Spleen (tissue), 11 donors: Measurements from ENCODE around the gene CDH13. TPM values are rescaled to one million over a fixed set of nuclear protein-coding genes. Genes with fewer than 3 reads are reported as not detected.

Source experiments
- DNase-seq: peaks from one replicate; pipeline ENCODE4 v3.0.0-alpha.2; 2020
- H3K27ac ChIP-seq, 8 donors: fragments of 200-600 bp; sonication (generic) in 7 of 8; 1 replicate in 4 of 8; 2 replicates in 4 of 8; pipeline versions ENCODE4 v1.5.0 to v1.8.0; 2016 to 2021; ENCODE audit warnings: inconsistent platforms in 4 of 8, mild to moderate bottlenecking in 4 of 8, moderate library complexity in 1 of 8
- H3K27me3 ChIP-seq, 7 donors: fragments of 200-600 bp; sonication (generic) in 6 of 7; replicated peaks in 1 of 7; 1 replicate in 4 of 7; 2 replicates in 3 of 7; pipeline versions ENCODE4 v1.5.0 to v1.8.0; 2016 to 2021; ENCODE audit warnings: inconsistent platforms in 3 of 7, mild to moderate bottlenecking in 1 of 7
- H3K36me3 ChIP-seq, 6 donors: fragments of 200-600 bp; sonication (generic) in 5 of 6; 1 replicate in 4 of 6; 2 replicates in 2 of 6; pipeline versions ENCODE4 v1.5.0 to v1.8.0; 2016 to 2021; ENCODE audit warnings: inconsistent platforms in 2 of 6
- H3K4me1 ChIP-seq, 6 donors: fragments of 200-600 bp; sonication (generic) in 5 of 6; 1 replicate in 3 of 6; 2 replicates in 3 of 6; pipeline versions ENCODE4 v1.5.0 to v1.8.0; 2016 to 2021; ENCODE audit warnings: inconsistent platforms in 3 of 6
- H3K4me3 ChIP-seq, 8 donors: fragments of 200-600 bp; sonication (generic) in 7 of 8; 1 replicate in 4 of 8; 2 replicates in 4 of 8; pipeline versions ENCODE4 v1.5.0 to v1.8.0; 2016 to 2021; ENCODE audit warnings: inconsistent platforms in 4 of 8, mild to moderate bottlenecking in 4 of 8, moderate library complexity in 2 of 8
- H3K9me3 ChIP-seq, 8 donors: fragments of 200-600 bp; sonication (generic) in 7 of 8; 1 replicate in 4 of 8; 2 replicates in 4 of 8; pipeline versions ENCODE4 v1.5.0 to v1.8.0; 2016 to 2021; ENCODE audit warnings: inconsistent platforms in 4 of 8
- POLR2A ChIP-seq, 3 donors: fragments of 450-650 bp; IDR thresholded peaks; one replicate each; pipeline ENCODE4 v1.5.1; 2017; ENCODE audit warnings: antibody characterized with exemption in 3 of 3, mild to moderate bottlenecking in 1 of 3
- POLR2AphosphoS5 ChIP-seq, 3 donors: sonication (generic); formaldehyde crosslinking; IDR thresholded peaks; one replicate each; pipeline ENCODE4 v1.5.1; 2017; ENCODE audit warnings: antibody characterized with exemption in 3 of 3
- WGBS, 5 donors: extraction: QIAGEN DNeasy Blood & Tissue Kit in 3 of 5; methylation state at CpG; one replicate each; pipeline versions ENCODE4 v1.1.5 to v1.1.7; 2013 to 2018; 5-methylcytosine and 5-hydroxymethylcytosine counted together
- intact Hi-C: fragments of 100-400 bp; cut with DNase I; formaldehyde crosslinking; loops from one replicate; pipeline ENCODE4 v1.15.0; 2023; ENCODE audit warnings: low total_unique reads
- polyA plus RNA-seq, 3 donors: library from polyadenylated mRNA; stranded (reverse); fragments of 200-250 nt; gene quantifications; one replicate each; pipeline ENCODE4 v1.2.1, GENCODE V29; 2013
- total RNA-seq, 7 donors: library from RNA; depleted of rRNA in 3 of 7; stranded (reverse); fragments of >200 nt in 3 of 7; fragmentation: NEBNext Ultra II Directional in 4 of 7; extraction: Animal tissue kit (Norgen Biotek cat#: 25700) in 4 of 7; gene quantifications; one replicate each; pipeline versions ENCODE4 v1.1.0 to v1.2.1, GENCODE V29; 2016 to 2021
- TF ChIP-seq, protein P1 (sequence below), 11 experiments: fragments of 200-600 bp in 7 of 11; fragments of 450-650 bp in 4 of 11; sonication (generic) in 4 of 11; IDR thresholded peaks in 8 of 11; conservative IDR thresholded peaks in 3 of 11; 1 replicate in 7 of 11; 2 replicates in 4 of 11; pipeline versions ENCODE4 v1.4.0 to v1.8.0; 2016 to 2021; ENCODE audit warnings: antibody characterized with exemption in 11 of 11, inconsistent platforms in 4 of 11, mild to moderate bottlenecking in 1 of 11
- donor health status: healthy with polysubstance abuse.
- donor health status: DM: no; HTN: no; CAD: no; lungs with moderate emphysema.
- donor health status: DM: no; HTN: no; CAD: no.
- donor health status: Bipolar disorder and iron deficiency.
- donor health status: healthy.
- donor health status: DM: no; HTN: no; CAD: no.
- donor health status: DM: yes; HTN: yes; CAD: no.

CDH13 gene
- total and polyA plus RNA-seq, 10 donors: 0.13 to 4.6 (median 1.1) TPM

DNA sequence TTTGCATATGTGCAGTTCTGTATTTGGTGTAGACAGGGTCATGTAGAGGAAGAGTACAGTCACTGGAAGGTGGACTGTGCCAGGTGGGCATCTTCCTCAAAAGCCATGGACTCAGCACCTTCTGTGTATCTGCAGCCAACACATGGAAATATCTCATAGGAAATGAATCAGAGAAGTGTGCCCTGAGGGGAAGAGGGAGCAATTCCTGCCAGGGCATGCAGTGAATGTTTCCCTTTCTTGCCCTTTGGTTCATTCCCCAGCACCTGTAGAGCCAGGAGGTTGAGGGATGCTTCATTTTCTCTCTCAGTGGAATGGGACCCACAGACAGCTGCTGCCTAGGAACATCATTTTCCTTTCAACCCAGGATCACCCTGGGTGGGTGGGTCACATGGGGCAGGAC, 1034.9 kb downstream of the CDH13 start:
- peaks cover 0 to 17% (median 7%) of the 10 kb centered on the region in 8 donors for H3K9me3 ChIP-seq
- no peaks in the 10 kb centered on the region for H3K27me3 ChIP-seq
- H3K27ac ChIP-seq: no peak overlapping the region
- intact Hi-C loops: no loop called here
- no peak for DNase-seq
- no peaks in the 10 kb centered on the region for H3K36me3 ChIP-seq
- H3K4me3 ChIP-seq: no peak overlapping the region
- TF ChIP-seq POLR2AphosphoS5 (IDR thresholded peaks at IDR 0.05): no peak
- no peak for TF ChIP-seq POLR2A (IDR thresholded peaks at IDR 0.05)
- TF ChIP-seq, protein P1, sequence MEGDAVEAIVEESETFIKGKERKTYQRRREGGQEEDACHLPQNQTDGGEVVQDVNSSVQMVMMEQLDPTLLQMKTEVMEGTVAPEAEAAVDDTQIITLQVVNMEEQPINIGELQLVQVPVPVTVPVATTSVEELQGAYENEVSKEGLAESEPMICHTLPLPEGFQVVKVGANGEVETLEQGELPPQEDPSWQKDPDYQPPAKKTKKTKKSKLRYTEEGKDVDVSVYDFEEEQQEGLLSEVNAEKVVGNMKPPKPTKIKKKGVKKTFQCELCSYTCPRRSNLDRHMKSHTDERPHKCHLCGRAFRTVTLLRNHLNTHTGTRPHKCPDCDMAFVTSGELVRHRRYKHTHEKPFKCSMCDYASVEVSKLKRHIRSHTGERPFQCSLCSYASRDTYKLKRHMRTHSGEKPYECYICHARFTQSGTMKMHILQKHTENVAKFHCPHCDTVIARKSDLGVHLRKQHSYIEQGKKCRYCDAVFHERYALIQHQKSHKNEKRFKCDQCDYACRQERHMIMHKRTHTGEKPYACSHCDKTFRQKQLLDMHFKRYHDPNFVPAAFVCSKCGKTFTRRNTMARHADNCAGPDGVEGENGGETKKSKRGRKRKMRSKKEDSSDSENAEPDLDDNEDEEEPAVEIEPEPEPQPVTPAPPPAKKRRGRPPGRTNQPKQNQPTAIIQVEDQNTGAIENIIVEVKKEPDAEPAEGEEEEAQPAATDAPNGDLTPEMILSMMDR (IDR thresholded peaks at IDR 0.05 in 8 of 11, conservative IDR thresholded peaks at IDR 0.05 in 3 of 11): no peak
- no peaks in the 10 kb centered on the region for H3K4me1 ChIP-seq

DNA sequence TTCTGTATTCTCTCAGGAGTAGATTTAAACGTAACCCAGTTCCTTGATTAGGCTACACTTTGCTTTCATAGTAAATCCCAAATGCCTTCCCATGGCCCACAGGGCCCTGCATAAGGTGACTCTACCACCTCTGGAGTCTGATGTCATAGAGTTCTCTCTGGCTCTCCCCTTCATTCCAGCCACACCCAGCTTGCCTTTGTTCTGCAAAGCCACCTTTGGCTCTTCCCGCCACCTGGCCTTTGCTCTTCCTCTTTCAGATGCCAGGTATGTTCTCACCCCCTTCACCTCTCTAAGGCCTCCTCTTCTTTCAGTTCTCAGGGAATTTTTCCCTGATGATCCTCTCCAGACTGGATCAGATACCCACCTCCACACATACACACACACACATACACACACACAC, 1039.7 kb downstream of the CDH13 start:
- no peak overlapping the region for H3K4me3 ChIP-seq
- peaks cover 0 to 21% (median 7%) of the 10 kb centered on the region in 8 donors for H3K9me3 ChIP-seq
- intact Hi-C loops: no loop called here
- H3K27me3 ChIP-seq: no peaks in the 10 kb centered on the region
- H3K4me1 ChIP-seq: no peaks in the 10 kb centered on the region
- TF ChIP-seq, protein P1 (IDR thresholded peaks at IDR 0.05 in 8 of 11, conservative IDR thresholded peaks at IDR 0.05 in 3 of 11): no peak
- no peak for TF ChIP-seq POLR2A (IDR thresholded peaks at IDR 0.05)
- no peaks in the 10 kb centered on the region for H3K36me3 ChIP-seq
- no peak for DNase-seq
- H3K27ac ChIP-seq: no peak overlapping the region
- 81 to 95% (median 88%) methylated on average over 2 of the region's 2 CpGs for WGBS, 5 donors

DNA sequence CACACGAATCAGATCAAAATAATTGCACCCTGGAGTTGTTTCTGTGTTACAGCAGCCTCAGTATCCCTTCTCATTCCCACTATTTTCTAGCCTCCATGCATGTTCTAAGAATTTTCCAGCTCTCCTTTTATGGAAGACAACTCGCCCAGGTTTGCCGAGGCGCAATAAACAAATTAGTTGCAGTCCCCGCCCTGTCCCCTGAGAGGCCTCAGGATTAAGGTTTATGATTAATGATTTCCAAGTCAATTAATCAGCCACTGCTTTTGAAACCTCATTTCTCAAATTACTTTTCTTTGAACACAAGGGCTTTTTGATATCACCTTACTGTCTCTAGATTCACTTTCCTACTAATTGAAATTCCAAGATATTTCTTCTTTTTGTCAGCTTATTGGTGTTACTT, 1042.7 kb downstream of the CDH13 start:
- WGBS, 5 donors: 77 to 88% (median 81%) methylated on average over 5 of the region's 5 CpGs
- DNase-seq: no peak
- H3K27ac ChIP-seq: no peak overlapping the region

DNA sequence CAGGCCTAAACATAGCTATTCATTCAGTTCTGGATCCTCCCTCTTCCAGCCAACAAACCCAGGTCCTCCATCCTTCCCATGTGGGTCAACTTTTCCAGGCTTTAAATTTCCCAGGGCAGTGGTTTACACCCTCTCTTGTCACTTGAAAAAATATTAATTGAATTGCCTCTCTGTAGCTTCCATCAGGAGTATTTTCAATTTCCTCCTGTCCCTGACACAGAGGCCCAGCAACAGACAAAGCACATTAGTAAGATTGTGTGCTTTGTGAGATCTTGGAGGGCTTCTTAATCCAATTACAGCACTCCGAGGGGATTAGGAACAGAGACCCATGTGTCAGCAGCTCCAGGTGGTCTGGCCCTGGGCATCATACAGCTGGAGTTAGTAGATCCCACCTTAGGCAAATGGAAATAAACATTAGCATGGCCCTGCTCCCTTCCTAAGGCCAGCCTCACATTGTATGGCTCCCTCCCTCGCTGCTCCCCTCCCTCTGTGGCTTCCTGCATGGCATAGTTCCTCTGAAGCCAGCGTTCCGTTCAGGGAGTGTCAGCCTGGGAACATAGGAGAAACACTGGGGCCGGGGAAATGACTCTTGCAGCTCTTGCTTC, 1048.3 kb downstream of the CDH13 start:
- Histone ChIP-seq H3K27ac (no peak overlapping the region), H3K4me3 (no peak overlapping the region), H3K27me3 (peaks cover 0 to 5% (median 0%) of the 10 kb centered on the region in 7 donors), H3K36me3 (no peaks in the 10 kb centered on the region), H3K4me1 (no peaks in the 10 kb centered on the region), H3K9me3 (peaks cover 0 to 4% (median 0%) of the 10 kb centered on the region in 8 donors)
- 18 to 22% (median 22%) methylated on average over 5 of the region's 5 CpGs for WGBS, 5 donors
- no peak for TF ChIP-seq POLR2A (IDR thresholded peaks at IDR 0.05)
- no peak for TF ChIP-seq POLR2AphosphoS5 (IDR thresholded peaks at IDR 0.05)
- TF ChIP-seq, protein P1 (IDR thresholded peaks at IDR 0.05 in 8 of 11, conservative IDR thresholded peaks at IDR 0.05 in 3 of 11): no peak
- DNase-seq: no peak
- intact Hi-C loops: no loop called here

More for the DNA sequence above, 1042.7 kb downstream of the CDH13 start:
- Histone ChIP-seq H3K4me1 (no peaks in the 10 kb centered on the region), H3K9me3 (peaks cover 0 to 11% (median 5%) of the 10 kb centered on the region in 8 donors), H3K27me3 (no peaks in the 10 kb centered on the region), H3K4me3 (no peak overlapping the region), H3K36me3 (no peaks in the 10 kb centered on the region)
- intact Hi-C loops: no loop called here
- TF ChIP-seq POLR2A (IDR thresholded peaks at IDR 0.05) (no peak), POLR2AphosphoS5 (IDR thresholded peaks at IDR 0.05) (no peak)
- TF ChIP-seq, protein P1 (IDR thresholded peaks at IDR 0.05 in 8 of 11, conservative IDR thresholded peaks at IDR 0.05 in 3 of 11): no peak
